H1 (cell line): Measurements from ENCODE around the gene SERPINA1. TPM values are rescaled to one million over a fixed set of nuclear protein-coding genes. Genes with fewer than 3 reads are reported as not detected.

Source experiments
- HDAC2 ChIP-seq, 2 experiments: fragments of 300-600 bp in 1 of 2; sonication (generic) in 1 of 2; IDR thresholded peaks; 2 replicates each; pipeline ENCODE4 v1.6.1; 2011 to 2012; ENCODE audit warnings: low read depth in 2 of 2, low read length in 2 of 2, mild to moderate bottlenecking in 2 of 2, moderate library complexity in 2 of 2, borderline replicate concordance in 1 of 2, inconsistent platforms in 1 of 2
- JUND ChIP-seq: IDR thresholded peaks from 2 replicates; pipeline ENCODE4 v1.6.1; 2011; ENCODE audit warnings: mild to moderate bottlenecking, improper control_type of control experiment, low read length
- KDM1A ChIP-seq: fragments of 200-600, 300-600 bp; sonication (generic); IDR thresholded peaks from 2 replicates; pipeline ENCODE4 v1.7.1; 2016; ENCODE audit warnings: mild to moderate bottlenecking, low read length, borderline replicate concordance
- MAFK ChIP-seq: IDR thresholded peaks from 2 replicates; pipeline ENCODE4 v1.6.1; 2012; ENCODE audit warnings: low read depth, mild to moderate bottlenecking, improper control_type of control experiment, low read length
- NANOG ChIP-seq: IDR thresholded peaks from 2 replicates; pipeline ENCODE4 v1.6.1; 2011; ENCODE audit warnings: low read length, low read depth, mild to moderate bottlenecking, inconsistent platforms; ENCODE audit not compliant: insufficient read depth, poor library complexity, severe bottlenecking
- POLR2A ChIP-seq, 2 experiments: IDR thresholded peaks; 1 replicate in 1 of 2; 2 replicates in 1 of 2; pipeline ENCODE4 v1.6.1; 2011; ENCODE audit warnings: low read depth in 2 of 2, low read length in 2 of 2, mild to moderate bottlenecking in 2 of 2; ENCODE audit errors: control extremely low read depth in 1 of 2
- RAD21 ChIP-seq, 2 experiments: IDR thresholded peaks in 1 of 2; conservative IDR thresholded peaks in 1 of 2; 2 replicates each; pipeline ENCODE4 v1.6.1; 2011; ENCODE audit warnings: low read depth in 2 of 2, low read length in 2 of 2, improper control_type of control experiment in 1 of 2, inconsistent platforms in 1 of 2, mild to moderate bottlenecking in 1 of 2, moderate library complexity in 1 of 2
- polyA plus RNA-seq, 7 experiments: library from polyadenylated mRNA; depleted of rRNA in 3 of 7; stranded (reverse) in 5 of 7; unstranded in 2 of 7; fragments of >200 nt in 5 of 7; fragments of 200-250 nt in 2 of 7; gene quantifications; 1 replicate in 5 of 7; 2 replicates in 1 of 7; 4 replicates in 1 of 7; pipeline versions ENCODE4 v1.2.1 to v1.2.3, GENCODE V29; 2011 to 2013; ENCODE audit warnings: missing spikeins in 2 of 7, mixed read lengths in 2 of 7
- total RNA-seq: library from RNA; stranded (reverse); fragmentation: NEBNext Ultra II Directional; extraction: Animal tissue kit (Norgen Biotek cat#: 25700); gene quantifications from 2 replicates; pipeline ENCODE4 v1.2.1, GENCODE V29; 2021

The SERPINA1 gene
- total and polyA plus RNA-seq, 2 of the 8 experiments (the other 6 are each of a cell fraction or from before 2014, with no cell fraction given) = 0.08 TPM; not detected in 1

DNA sequence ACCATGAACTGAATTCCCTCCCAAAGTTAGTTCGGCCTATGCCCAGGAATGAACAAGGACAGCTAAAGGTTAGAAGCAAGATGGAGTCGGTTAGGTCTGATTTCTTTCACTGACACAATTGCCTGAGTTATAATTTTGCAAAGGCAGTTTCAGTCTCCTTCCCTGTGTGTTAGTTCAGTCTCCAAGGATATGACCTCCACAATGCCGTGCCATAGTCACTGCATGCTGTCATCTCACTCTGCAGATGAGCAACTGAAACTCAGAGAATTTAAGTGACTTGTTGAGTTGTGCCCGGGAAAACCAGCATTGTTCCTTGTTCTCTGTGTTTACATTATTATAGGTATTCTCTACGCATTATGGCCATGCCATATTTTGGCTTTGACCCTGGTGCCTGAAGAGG is 10.1 kb upstream of the SERPINA1 start (continued):
- TF ChIP-seq HDAC2 (IDR thresholded peaks at IDR 0.05; ENCODE audit: borderline replicate concordance in 1 of 2, low read depth in 2 of 2, low read length in 2 of 2) = no peak
- TF ChIP-seq JUND = no peak
- no peak for TF ChIP-seq KDM1A
- no peak for TF ChIP-seq NANOG
- TF ChIP-seq MAFK = no peak
- no peak for TF ChIP-seq POLR2A (IDR thresholded peaks at IDR 0.05; ENCODE audit: control extremely low read depth in 1 of 2, low read depth in 2 of 2, low read length in 2 of 2)
- TF ChIP-seq RAD21 (IDR thresholded peaks at IDR 0.05 in 1 of 2, conservative IDR thresholded peaks at IDR 0.05 in 1 of 2; ENCODE audit: low read depth in 2 of 2, low read length in 2 of 2) = no peak
